Renal pelvis (tissue), 12 donors: Measurements from ENCODE around the gene MYO1F. TPM values are rescaled to one million over a fixed set of nuclear protein-coding genes. Genes with fewer than 3 reads are reported as not detected.
"Not testable (repeated sequence)": the region's sequence is repeated elsewhere in the genome, so short reads cannot be mapped to it uniquely, and the experiment has no call there.

Experiments
- DNase-seq: peaks from one replicate; pipeline ENCODE4 v3.0.0-alpha.2; 2013
- long read RNA-seq, 16 experiments: transcript quantifications; one replicate each; lab custom pipeline, GENCODE V29; 2026
- polyA plus RNA-seq, 3 donors: library from polyadenylated mRNA; unstranded; fragments of 120-200 nt; gene quantifications; one replicate each; pipeline ENCODE4 v1.2.1, GENCODE V29; 2013; ENCODE audit not compliant: insufficient read length in 3 of 3

Gene MYO1F
- polyA plus RNA-seq = 10 to 100 TPM in 2 of 3 donors, 1 to 10 TPM in 1; 5.7 to 12.7 (median 12.0) TPM
- long read RNA-seq, donor 1, partial matches to known transcripts = 0 of 1 reads
- long read RNA-seq, donor 1, other reads (novel, unspliced or antisense) = 0 of 1 reads
- long read RNA-seq, donor 2 = 0 reads
- long read RNA-seq, donor 3 = 0 reads
- long read RNA-seq, donor 4, full-length matches to known transcripts = 1 of 1 reads
- long read RNA-seq, donor 4, partial matches to known transcripts = 0 of 1 reads
- long read RNA-seq, donor 4, other reads (novel, unspliced or antisense) = 0 of 1 reads
- long read RNA-seq, donor 5 = 0 reads
- long read RNA-seq, donor 6, partial matches to known transcripts = 0 of 1 reads
- long read RNA-seq, donor 6, other reads (novel, unspliced or antisense) = 0 of 1 reads
- long read RNA-seq, donor 7, partial matches to known transcripts = 0 of 1 reads
- long read RNA-seq, donor 7, other reads (novel, unspliced or antisense) = 0 of 1 reads
- long read RNA-seq, donor 8 = 0 reads
- long read RNA-seq, donor 9, full-length matches to known transcripts = 1 of 1 reads
- long read RNA-seq, donor 9, partial matches to known transcripts = 0 of 1 reads
- long read RNA-seq, donor 9, other reads (novel, unspliced or antisense) = 0 of 1 reads
- long read RNA-seq, donor 10 = 0 reads
- long read RNA-seq, donor 11 = 0 reads
- long read RNA-seq, donor 12 = 0 reads
- long read RNA-seq, donor 13 = 0 reads
- long read RNA-seq, donor 14 = 0 reads
- long read RNA-seq, donor 15 = 0 reads
- long read RNA-seq, donor 16, full-length matches to known transcripts = 2 of 2 reads
- long read RNA-seq, donor 16, partial matches to known transcripts = 0 of 2 reads
- long read RNA-seq, donor 16, other reads (novel, unspliced or antisense) = 0 of 2 reads

DNA sequence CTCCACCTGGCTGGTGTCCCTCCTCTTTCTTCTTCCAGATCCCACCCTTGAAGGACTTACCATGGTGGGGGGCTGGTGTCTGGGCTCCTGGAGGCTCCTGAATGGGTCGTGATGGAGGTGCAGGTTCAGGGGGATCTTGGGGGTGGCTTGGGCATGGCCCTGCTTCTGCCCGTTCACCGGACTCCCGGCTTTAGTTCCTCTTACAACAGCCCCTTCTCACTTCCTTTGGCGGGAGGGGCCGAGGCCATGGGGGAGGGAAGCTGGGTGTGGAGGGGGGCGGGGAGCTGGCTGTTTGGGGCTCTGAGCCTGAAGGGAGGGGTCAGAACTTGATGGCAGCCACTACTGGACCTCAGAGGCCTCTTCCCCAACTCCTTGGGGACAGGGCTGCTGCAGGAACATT lies at the start of gene MYO1F:
Gene MYO1F (minus strand): TSS at position 196 of the 400 bp plus-strand sequence. CDS start 133 bp downstream, at position 63.
- DNase-seq = no peak

DNA sequence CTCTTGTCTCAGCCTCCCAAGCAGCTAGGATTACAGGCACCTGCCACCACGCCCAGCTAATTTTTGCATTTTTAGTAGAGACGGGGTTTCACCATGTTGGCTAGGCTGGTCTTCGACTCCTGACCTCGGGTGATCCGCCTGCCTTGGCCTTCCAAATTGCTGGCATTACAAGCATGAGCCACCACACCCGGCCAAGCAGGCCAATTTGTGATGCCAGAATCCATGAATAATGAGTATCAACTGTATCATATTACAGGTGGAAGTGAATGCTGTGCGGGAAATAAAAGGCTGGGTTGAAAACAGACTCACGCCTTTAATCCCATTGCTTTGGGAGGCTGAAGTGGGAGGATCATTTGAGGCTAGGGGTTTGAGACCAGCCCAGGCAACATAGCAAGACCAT lies 49.6 kb upstream of the MYO1F start:
- no peak for DNase-seq

DNA sequence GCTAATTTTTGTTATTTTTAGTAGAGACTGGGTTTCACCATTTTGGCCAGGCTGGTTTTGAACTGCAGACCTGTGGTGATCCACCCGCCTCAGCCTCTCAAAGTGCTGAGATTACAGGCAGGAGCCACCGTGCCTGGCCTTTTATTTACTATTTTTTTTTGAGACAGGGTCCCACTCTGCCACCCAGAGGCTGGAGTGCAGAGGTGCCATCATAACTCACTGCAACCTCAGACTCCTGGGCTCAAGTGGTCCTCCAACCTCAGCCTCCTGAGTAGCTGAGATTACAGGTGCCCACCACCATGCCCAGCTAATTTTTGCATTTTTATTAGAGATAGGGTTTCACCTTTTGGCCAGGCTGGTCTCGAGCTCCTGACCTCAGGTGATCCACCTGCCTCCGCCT lies 45.6 kb upstream of the MYO1F start:
- DNase-seq = not testable (repeated sequence)

DNA sequence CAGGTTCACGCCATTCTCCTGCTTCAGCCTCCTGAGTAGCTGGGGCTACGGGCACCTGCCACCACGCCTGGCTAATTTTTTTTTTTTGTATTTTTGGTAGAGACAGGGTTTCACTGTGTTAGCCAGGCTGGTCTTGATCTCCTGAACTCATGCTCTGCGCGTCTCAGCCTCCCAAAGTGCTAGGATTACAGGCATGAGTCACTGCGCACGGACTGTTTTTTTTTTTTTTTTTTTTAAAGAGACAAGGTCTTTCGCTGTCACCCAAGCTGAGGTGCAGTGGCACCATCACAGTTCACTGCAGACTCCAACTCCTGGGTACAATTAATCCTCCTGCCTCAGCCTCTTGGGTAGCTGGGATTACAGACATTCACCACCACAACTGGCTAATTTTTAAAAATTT lies 41.5 kb upstream of the MYO1F start:
- no peak for DNase-seq

DNA sequence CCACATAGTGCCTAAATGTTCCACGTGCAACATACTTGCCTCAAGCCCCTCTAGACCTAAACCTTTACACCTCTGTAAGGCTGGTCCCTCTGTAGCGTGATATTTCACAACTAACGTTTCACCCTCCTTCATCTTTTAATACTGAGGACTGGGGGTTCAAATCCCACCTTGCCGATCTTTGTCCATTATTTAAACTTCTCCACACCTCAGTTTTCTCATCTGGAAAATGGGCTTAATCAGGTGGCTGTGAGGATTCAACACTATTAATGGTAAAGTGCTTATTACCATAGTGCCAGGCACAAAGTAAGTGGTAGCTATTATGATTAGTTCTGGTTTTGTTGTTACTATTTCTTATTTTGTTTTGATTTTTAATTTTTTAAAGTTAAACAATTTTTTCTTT lies 40.7 kb upstream of the MYO1F start:
- DNase-seq = no peak

DNA sequence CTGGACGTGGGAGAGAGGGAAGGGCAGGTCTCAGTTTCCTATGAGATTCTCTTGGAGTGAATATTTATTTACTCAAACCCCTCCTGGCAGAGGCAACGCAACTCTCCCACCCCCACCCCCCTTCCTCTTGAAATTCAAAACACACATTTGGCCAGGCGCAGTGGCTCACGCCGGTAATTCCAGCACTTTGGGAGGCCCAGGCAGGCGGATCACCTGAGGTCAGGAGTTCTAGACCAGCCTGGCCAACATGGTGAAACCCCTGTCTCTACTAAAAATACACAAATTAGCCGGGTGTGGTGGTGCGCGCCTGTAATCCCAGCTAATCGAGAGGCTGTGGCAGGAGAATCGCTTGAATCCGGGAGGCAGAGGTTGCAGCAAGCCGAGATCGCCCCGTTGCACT lies 40.1 kb upstream of the MYO1F start:
- DNase-seq = not testable (repeated sequence)

DNA sequence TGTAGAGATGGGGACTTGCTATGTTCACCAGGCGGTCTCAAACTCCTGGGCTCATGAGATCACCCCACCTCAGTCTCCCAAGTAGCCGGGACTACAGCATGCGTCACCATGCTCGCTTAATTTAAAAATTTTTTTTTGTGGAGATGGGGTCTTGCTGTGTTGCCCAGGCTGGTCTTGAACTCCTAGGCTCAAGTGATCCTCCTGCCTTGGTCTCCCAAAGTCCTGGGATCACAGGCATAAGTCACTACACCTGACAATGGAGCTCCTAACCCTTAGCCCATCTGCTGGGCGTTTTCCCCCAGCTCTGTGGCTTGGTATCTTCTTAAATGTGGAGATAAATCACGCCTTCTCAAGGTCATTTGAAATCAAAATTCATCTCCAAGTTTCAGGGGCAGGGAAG lies 39.6 kb upstream of the MYO1F start:
- DNase-seq = no peak

DNA sequence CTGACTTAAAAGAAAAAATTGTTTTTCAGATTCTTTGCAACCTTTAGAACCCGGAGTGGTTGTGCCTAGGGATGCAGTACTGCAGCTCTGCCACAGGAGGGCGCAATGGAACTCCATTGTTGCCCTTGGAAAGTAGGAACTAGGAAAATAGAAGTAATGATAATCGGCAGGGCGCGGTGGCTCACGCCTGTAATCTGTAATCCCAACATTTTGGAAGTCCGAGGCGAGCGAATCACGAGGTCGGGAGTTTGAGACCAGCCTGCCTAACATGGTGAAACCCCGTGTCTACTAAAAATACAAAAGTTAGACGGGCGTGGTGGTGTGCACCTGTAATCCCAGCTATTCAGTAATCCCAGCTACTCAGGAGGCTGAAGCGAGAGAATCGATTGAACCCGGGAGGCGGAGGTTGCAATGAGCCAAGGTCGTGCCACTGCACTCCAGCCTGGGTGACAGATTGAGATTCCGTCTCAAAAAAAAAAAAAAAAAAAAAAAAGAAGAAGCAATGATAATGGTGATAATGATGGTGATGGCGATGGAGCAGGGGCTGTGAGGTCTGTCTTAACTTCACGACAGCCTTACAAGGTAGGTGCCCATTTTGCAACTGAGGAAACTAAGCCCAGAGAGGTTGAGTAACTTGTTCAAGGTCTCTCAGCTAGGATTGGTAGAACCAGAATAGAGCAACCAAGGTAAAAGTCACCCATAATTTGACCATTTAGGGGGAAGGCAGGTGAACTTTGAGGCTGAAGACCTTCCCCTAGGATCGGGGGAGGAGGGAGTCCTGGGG lies 38.8 kb upstream of the MYO1F start:
- peak; percentile 42 for DNase-seq

DNA sequence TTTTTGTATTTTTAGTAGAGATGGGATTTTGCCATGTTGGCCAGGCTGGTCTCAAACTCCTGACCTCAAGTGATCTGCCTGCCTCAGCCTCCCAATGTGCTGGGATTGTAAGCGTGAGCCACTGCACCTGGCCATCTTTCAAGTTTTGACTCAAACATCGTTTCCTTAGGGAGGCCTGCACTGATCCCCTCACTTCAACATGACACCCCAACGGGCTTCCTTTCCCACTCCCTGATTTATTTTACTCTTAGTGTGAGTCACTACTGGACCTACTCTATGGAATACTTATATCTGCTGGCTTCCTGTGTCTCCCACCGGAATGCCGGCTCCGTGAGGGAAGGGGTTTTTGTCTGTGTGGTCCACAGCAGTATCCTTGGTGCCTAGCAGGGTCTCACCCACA lies 37.8 kb upstream of the MYO1F start:
- no peak for DNase-seq

DNA sequence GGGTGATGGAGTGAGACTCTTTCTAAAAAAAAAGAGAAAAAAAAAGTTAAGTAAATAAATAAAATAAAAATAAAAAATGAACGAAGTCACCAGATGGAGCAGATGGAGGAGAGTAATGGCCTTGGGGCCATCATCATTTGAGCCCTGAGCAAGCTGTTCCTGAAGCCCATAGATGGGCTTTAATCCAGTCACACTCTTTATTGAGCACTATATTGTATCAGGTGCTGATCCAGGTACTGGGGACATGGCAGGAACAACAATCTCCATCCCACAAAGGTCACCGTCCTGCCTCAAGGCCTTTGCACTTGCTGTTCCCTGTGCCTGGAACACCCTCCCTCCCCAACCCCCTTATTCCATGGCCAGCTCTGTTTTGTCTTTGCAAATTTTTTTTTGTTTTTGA lies 37.2 kb upstream of the MYO1F start:
- no peak for DNase-seq

DNA sequence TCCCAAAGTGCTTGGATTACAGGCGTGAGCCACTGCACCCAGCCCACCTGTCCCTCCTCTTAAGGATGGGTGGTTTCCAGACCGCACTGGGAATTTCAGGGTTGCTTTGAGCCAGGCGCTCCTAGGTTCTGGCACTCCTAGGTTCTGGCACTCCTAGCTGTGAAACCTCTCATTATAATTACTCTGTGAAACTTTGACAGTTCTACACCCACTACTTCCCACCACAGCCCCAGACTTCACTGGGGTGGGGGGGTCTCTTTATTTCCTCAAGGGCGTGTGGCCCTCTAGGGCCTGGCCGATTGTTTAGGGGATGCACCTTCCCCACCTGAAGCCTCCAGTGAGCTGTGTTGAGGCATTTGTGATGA lies 35.5 kb upstream of the MYO1F start:
- DNase-seq = no peak

DNA sequence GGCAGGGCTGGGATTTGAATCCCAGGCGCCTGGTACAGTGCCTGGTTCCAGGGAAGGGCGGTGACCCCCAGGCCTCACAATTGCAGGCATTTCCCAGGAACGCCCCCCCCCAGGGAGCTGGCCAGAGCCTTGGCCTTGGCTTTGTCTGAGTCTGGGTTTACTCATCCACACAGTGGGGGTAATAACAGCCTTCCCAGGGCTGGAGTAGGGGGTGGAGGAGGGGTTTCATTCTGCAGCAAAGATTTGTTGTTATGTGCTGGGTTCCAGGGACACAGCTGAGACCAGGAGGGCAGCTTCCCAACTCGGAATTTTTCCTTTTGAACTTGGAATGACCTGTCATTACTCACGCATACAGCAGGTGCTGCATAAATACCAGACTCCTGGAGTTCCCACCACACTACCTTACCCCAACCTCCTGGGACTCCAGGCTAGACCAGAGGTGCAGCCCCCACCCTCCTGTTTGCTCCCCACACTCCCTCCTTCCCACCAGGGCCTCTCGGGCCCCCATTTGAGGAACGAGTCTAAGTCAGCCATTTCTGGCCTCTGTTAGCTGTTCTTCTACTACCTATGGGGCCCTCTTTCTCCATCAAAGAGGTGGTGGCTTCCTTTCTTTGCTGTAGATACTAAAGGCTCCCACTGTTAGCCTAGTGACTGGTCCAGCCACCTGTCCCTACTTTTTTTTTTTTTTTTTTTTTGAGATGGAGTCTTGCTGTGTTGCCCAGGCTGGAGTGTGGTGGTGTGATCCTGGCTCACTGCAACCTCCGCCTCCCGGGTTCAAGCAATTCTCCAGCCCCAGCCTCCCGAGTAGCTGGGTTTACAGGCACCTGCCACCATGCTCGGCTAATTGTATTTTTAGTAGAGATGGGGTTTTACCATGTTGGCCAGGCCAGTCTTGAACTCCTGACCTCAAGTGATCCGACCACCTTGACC lies 34.9 kb upstream of the MYO1F start:
- DNase-seq = no peak

DNA sequence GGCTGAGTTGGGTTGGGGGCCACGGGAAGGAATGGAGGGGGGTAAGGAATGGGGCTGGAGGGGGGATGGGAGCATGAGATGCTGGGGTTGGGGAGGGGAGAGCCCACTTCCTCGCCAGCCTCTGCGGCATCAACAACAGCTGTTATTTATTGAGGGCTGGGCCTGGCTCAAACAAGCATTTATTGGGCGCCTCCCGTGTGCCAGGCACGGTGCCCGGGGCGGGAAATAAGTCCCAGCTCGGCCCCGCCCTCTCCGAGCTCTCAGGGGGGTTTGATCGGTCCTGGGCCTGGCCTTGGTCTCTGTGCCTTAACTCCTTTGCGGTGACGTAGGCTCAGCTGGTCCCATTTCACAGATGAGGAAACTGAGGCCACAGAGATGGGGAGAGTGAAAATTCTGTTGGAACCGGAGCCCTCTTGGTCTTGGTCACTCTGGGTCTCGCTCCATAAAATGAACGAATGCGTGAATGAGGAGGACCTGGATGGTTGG lies 34.2 kb upstream of the MYO1F start:
- DNase-seq = no peak

DNA sequence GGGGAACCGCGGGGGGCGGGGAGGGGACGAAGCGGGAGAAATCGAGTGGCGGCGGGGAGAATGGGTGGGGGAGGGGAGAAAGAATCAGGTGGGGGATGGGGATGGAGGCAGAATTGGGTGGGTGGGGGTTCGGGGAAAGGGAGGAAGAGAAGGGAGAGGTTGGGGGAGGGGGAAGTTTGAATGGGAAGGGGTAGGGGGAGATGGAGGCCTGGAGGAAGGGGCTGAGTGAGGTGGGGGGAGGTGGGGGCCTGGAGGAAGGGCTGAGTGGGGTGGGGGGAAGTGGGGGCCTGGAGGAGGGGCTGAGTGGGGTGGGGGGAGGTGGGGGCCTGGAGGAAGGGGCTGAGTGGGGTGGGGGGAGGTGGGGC lies 33.7 kb upstream of the MYO1F start:
- peak; percentile 34 for DNase-seq

DNA sequence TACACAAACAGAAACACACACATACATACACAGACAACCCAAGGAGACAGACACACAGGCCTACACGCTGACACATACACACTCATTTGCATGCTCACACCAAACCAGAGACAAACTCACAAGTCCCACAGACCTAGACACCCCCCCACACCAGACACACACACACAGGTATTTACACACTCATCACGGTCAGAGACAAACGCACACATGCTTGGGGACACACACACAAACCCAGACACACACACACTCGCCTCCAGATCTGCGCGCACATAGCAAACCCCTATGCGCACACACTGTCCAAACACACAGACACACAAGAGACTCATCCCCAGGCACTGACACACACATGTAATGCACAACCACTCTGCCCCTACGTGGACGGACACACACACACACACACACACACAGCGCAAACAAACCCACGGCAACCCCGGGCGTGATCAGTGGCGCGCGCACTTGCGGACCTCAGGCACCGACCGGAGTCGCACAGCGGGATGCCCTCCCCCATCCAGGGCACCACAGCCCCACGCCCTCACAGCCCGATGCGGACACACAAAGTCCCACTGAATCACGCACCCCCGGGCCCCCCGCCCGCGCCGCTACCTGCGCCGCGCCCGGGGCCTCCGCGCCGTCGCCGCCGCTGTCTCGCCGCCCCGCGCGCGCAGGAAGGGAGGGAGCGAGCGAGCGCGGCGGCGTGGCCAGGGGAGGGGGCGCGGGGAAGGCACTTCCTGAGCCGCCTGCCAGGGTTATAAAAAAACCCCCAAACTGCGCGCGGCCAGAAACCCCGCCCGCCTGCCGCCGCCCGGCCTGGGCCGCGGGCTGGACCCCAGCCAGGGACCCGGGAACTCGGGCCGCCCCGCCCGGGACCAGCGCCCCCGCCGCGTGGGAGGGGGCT lies 33.0 kb upstream of the MYO1F start, which contains the start of gene ADAMTS10:
Gene ADAMTS10 (minus strand): TSS at position 675 of the 895 bp plus-strand sequence. CDS start 5,005 bp downstream, outside the sequence.
- DNase-seq = peak; percentile 41

DNA sequence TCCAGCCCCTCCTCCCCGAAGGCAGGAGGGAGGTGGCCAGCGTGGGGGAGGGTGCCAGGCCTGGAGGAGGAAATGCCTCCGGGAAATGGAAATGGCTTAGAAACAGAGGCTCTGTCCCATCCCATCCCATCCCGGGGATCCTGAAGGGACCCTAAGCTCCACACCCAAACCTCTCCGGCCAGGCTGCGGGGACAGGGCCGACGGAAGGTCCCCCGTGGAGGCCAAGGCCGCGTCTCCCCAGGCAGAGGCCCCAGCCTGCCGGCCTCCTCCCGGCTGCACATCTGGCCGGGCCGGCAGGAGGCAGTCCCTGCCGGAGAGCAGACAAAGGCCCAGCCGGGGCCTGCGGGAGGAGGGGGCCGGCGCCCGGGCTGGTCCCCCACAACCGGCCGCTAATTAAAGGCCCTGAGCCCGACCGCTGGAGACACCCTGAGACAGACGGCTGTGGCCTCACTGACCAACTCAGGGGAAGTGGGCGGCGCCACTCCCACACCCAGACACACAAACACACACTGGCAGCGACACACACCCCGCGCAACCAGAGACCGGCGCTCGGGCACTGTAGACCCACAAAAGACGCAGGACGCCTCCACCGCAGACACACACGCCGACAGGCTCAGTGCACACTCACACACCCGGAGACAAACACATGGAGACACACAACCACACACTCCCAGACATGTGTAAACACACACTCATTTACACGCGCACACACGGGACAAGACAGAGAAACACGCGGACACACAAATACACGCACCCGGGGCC lies 32.2 kb upstream of the MYO1F start:
- DNase-seq = peak; percentile 65

DNA sequence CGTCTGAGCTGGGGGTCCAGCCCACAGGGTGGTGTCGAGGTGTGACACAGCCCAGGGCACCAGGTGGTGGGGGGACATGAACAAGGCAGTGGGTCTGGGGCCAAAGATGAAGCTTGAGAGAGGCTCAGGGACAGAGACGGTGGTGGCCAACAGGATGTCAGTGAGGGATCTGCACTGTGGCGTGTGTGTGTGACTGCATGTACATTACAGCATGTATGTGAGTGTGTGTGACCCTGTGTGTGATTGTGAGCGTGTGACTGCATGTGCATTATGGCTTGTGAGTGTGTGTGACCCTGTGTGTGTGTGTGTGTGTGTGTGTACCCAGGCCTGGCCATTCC lies 31.7 kb upstream of the MYO1F start:
- DNase-seq = no peak

DNA sequence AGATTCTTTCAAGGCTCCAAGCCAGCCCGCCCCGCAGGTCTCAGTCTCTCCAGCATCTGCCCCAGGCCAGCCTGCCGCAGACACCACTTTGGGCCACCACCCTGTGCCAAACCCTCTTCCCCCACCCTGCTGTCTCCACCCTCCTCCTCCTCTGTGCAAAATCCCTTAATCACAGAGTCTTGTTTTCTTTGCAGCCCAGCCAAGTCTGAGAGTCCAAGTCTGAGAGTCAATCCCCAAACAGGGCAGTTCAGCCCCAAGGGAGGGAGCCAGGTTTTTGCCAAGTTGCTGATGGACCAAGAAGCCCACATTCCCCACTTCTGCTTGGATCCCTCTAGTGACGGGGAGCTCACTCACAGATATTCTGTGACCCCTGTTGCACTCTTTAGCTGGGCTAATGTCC lies 30.1 kb upstream of the MYO1F start:
- DNase-seq = no peak

DNA sequence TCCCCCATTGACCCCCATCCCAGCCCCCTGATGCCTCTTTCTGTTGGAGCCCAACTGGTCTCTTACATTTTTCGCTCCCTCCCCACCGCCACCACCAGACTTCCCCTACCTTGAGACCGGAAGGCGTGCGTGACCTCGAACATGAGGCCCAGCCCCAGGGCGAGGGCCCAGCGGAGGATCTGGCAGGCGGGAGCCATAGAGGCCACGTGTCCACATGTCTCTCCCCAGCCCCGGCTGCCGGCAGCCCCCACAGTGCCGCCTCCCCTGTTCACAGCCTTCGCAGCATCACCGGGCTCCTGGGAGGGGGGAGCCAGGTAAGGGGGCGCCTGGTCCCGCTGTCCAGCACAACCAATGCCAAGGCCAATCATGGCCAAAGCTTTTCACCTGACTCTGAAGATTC lies 28.3 kb upstream of the MYO1F start:
- no peak for DNase-seq
